NT2/D1 (cell line): ENCODE measurements around the gene HLA-DMA.
A peak's percentile ranks its signal among the peaks of the same experiment; 100 is the strongest.

Source experiments
- DNase-seq: peaks from one replicate; pipeline ENCODE4 v3.0.0-alpha.2; 2011; ENCODE audit warnings: low read depth, low spot score
- H3K27me3 ChIP-seq: 2 replicates; pipeline ENCODE4 v1.6.0; 2011; ENCODE audit warnings: mild to moderate bottlenecking; ENCODE audit not compliant: insufficient read length, insufficient read depth
- H3K36me3 ChIP-seq: 2 replicates; pipeline ENCODE4 v1.6.1; 2011; ENCODE audit warnings: mild to moderate bottlenecking, low read length, mixed read lengths; ENCODE audit not compliant: insufficient read depth, insufficient read length
- H3K4me1 ChIP-seq: 2 replicates; pipeline ENCODE4 v1.5.1; 2011; ENCODE audit not compliant: insufficient read depth, insufficient read length
- H3K4me3 ChIP-seq: 2 replicates; pipeline ENCODE4 v1.5.1; 2011; ENCODE audit warnings: low read depth; ENCODE audit not compliant: insufficient read length
- H3K9ac ChIP-seq: 2 replicates; pipeline ENCODE4 v1.6.0; 2011; ENCODE audit warnings: low read depth; ENCODE audit not compliant: insufficient read length
- H3K9me3 ChIP-seq: 2 replicates; pipeline ENCODE4 v1.5.1; 2011; ENCODE audit warnings: mild to moderate bottlenecking, low read length; ENCODE audit not compliant: insufficient read depth
- SUZ12 ChIP-seq: IDR thresholded peaks from 2 replicates; pipeline ENCODE4 v1.6.1; 2011; ENCODE audit not compliant: insufficient read length, insufficient read depth; ENCODE audit errors: extremely low read depth
- YY1 ChIP-seq: IDR thresholded peaks from 2 replicates; pipeline ENCODE4 v1.6.1; 2011; ENCODE audit not compliant: insufficient read length, insufficient read depth
- ZNF274 ChIP-seq: IDR thresholded peaks from 2 replicates; pipeline ENCODE4 v1.6.1; 2011; ENCODE audit warnings: mild to moderate bottlenecking, low read depth, low read length

Gene HLA-DMA

GRCh38 chr6:32973144-32974015 is 20.5 kb upstream of the HLA-DMA start:
- H3K4me1 ChIP-seq, result peaks cover 2% of the 10 kb centered on the region
- peaks cover 74% of the 10 kb centered on the region for H3K36me3 ChIP-seq
- no peaks in the 10 kb centered on the region for H3K27me3 ChIP-seq
- TF ChIP-seq ZNF274 (no peak), YY1 (no peak)
- H3K9me3 ChIP-seq, result no peaks in the 10 kb centered on the region
- H3K4me3 ChIP-seq, result peak overlapping the region; percentile 90
- peak overlapping the region; percentile 96 for H3K9ac ChIP-seq
- DNase-seq, result no peak

GRCh38 chr6:32972353-32973143 is 19.7 kb upstream of the HLA-DMA start:
- Histone ChIP-seq H3K9ac (peak overlapping the region; percentile 96), H3K4me3 (peak overlapping the region; percentile 90), H3K4me1 (peaks cover 2% of the 10 kb centered on the region), H3K36me3 (peaks cover 66% of the 10 kb centered on the region), H3K27me3 (no peaks in the 10 kb centered on the region), H3K9me3 (no peaks in the 10 kb centered on the region)
- TF ChIP-seq SUZ12 (no peak), YY1 (no peak), ZNF274 (no peak)
- DNase-seq, result no peak

- H3K4me3 ChIP-seq, result peak overlapping the region; percentile 90
- DNase-seq, result peak; percentile 95
- H3K4me1 ChIP-seq, result peaks cover 2% of the 10 kb centered on the region
- H3K9me3 ChIP-seq, result no peaks in the 10 kb centered on the region
- TF ChIP-seq YY1, result peak; percentile 63
- TF ChIP-seq ZNF274, result no peak
- H3K36me3 ChIP-seq, result peaks cover 58% of the 10 kb centered on the region
- H3K9ac ChIP-seq, result peak overlapping the region; percentile 96
- H3K27me3 ChIP-seq, result no peaks in the 10 kb centered on the region
Measured at GRCh38 chr6:32971581-32972352, 18.9 kb upstream of the HLA-DMA start.

GRCh38 chr6:32971242-32971580 is 18.3 kb upstream of the HLA-DMA start:
- Histone ChIP-seq H3K27me3 (no peaks in the 10 kb centered on the region), H3K9ac (peak overlapping the region; percentile 93), H3K36me3 (peaks cover 56% of the 10 kb centered on the region), H3K9me3 (no peaks in the 10 kb centered on the region), H3K4me3 (peak overlapping the region; percentile 88), H3K4me1 (peaks cover 1% of the 10 kb centered on the region)
- no peak for DNase-seq
- peak; percentile 62 for TF ChIP-seq YY1
- TF ChIP-seq ZNF274, result no peak
- no peak for TF ChIP-seq SUZ12

GRCh38 chr6:32970413-32971241 is 17.7 kb upstream of the HLA-DMA start:
- peak overlapping the region; percentile 98 for H3K4me3 ChIP-seq
- H3K9ac ChIP-seq, result peak overlapping the region; percentile 100
- TF ChIP-seq SUZ12 (no peak), ZNF274 (no peak), YY1 (no peak)
- no peaks in the 10 kb centered on the region for H3K9me3 ChIP-seq
- peaks cover 51% of the 10 kb centered on the region for H3K36me3 ChIP-seq
- no peaks in the 10 kb centered on the region for H3K27me3 ChIP-seq
- no peak for DNase-seq
- no peaks in the 10 kb centered on the region for H3K4me1 ChIP-seq

- no peak for DNase-seq
- Histone ChIP-seq H3K36me3 (peaks cover 45% of the 10 kb centered on the region), H3K4me3 (peak overlapping the region; percentile 98), H3K9me3 (no peaks in the 10 kb centered on the region), H3K9ac (peak overlapping the region; percentile 100), H3K4me1 (no peaks in the 10 kb centered on the region), H3K27me3 (no peaks in the 10 kb centered on the region)
- TF ChIP-seq SUZ12 (no peak), ZNF274 (no peak), YY1 (no peak)
Measured at GRCh38 chr6:32969685-32970412, 17.0 kb upstream of the HLA-DMA start.
